Upper lobe of left lung (tissue), 4 donors: Measurements from ENCODE around the gene DISC1.

Experiments used
- CTCF ChIP-seq, 6 experiments: fragments of 450-650 bp in 4 of 6; fragments of 200-600 bp in 2 of 6; sonication (generic) in 2 of 6; IDR thresholded peaks; one replicate each; pipeline ENCODE4 v1.5.1; 2016 to 2019; ENCODE audit warnings: antibody characterized with exemption in 6 of 6
- POLR2A ChIP-seq, 4 donors: fragments of 450-650 bp; IDR thresholded peaks; one replicate each; pipeline ENCODE4 v1.5.1; 2016 to 2017; ENCODE audit warnings: antibody characterized with exemption in 4 of 4, mild to moderate bottlenecking in 2 of 4
- POLR2AphosphoS5 ChIP-seq, 2 donors: sonication (generic); formaldehyde crosslinking; IDR thresholded peaks; one replicate each; pipeline ENCODE4 v1.5.1; 2017; ENCODE audit warnings: antibody characterized with exemption in 2 of 2

GRCh38 chr1:231847612-231848397, 221.2 kb downstream of the DISC1 start:
- TF ChIP-seq POLR2A (IDR thresholded peaks at IDR 0.05) (no peak), CTCF (IDR thresholded peaks at IDR 0.05) (no peak), POLR2AphosphoS5 (IDR thresholded peaks at IDR 0.05) (no peak)
